GM20431 (cell line): ENCODE measurements around the gene TBC1D16.
"Not testable (repeated sequence)": the region's sequence is repeated elsewhere in the genome, so short reads cannot be mapped to it uniquely, and the experiment has no call there.

Experiments
- in situ Hi-C: fragments of 300-500 bp; cut with MseI, MboI; formaldehyde crosslinking; loops from one replicate; pipeline ENCODE4 v1.15.0; 2020; ENCODE audit warnings: low sequenced_read_pairs; ENCODE audit not compliant: unreplicated experiment

Gene TBC1D16

DNA sequence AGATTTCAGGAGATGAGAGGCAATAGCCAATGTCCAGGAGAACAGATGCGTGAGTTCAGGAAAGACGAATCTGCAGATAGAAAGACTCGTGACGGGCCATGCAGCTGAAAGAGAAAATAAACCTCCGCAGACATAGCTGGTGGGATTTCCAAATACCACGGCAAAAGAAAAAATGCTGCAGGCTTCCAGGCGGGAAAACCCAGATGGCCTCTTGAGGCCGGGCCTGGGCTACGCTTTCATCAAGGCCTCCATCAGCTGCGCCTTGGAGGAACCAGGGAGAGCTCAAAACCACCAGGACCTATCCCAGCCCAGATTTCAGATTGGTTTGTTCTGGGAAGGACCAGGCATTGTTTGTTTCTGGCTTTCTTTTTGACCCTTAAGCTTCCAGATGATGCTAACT, 17.4 kb upstream of the TBC1D16 start:
- in situ Hi-C loops, result no loop called here

DNA sequence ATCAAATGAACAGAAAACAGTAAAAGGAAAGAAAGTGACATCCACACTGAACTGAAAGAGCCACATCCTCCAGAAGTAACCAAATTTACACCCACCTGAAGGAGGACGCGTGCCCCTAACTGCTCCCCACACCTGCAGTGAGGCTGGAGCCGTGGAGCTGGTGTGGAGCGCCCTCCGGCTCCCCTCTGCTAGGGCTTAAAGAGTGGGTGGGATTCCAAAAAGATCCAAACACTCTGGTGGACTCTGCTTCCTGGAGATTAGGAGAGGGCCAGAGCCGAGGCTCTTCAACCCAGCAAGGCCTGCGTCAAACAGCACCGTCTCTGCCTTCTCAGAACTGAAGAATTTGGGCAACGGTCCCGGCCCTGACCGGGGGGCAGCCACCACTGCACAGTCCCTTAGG, 16.0 kb upstream of the TBC1D16 start:
- in situ Hi-C loops, result no loop called here

DNA sequence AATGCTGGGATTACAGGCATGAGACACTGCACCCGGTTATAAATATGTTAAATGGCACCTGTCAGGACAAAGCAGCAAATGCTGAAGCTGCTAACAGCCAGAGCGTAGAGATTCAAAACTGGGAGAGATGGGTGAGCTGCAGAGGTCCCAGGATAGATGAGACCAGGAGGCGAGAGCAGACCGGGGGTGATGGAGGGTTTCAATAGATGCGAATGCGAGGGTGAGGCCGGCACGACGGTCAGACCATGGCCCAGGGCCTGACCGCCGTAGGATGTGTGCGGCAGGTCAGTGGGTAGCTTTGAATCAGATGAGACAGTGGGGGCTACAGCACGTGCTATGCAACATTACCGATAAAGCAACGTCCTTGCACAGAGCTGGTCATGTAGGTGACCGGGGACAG, 15.0 kb upstream of the TBC1D16 start:
- in situ Hi-C loops, result no loop called here

DNA sequence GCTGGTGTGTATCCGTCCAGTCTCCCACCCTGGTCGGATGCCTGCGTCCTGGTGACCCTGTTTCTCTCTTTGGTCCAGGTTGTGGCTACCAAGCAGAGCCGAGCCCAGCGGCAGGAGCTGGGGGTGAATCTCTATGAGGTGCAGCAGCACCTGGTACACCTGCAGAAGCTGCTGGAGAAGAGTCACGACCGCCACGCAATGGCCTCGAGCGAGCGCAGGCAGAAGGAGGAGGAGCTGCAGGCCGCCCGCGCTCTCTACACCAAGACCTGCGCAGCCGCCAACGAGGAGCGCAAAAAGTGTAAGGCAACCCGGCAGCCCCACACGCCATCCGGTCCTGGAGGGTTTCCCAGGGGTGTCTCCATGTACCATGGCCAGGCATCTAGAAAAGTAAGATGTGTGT, 14.3 kb upstream of the TBC1D16 start:
- in situ Hi-C loops, result no loop called here

DNA sequence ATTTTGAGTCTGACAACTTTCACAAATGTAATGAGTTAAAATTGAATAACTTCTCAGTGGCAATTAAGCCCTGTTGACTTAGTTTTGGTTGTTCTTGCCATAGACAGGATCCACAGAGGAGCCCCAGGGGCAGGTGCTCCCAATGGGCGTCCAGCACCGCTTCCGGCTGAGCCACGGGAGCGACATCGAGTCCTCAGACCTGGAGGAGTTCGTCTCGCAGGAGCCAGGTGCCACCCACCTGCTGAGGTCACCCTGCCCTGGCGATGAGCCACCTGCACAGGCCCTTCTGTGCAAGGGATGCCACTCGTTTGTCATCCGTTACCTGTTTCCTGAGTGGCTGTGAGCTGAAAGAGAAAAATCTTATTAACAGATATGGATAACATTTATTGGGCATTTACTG, 11.5 kb upstream of the TBC1D16 start:
- in situ Hi-C loops, result no loop called here

DNA sequence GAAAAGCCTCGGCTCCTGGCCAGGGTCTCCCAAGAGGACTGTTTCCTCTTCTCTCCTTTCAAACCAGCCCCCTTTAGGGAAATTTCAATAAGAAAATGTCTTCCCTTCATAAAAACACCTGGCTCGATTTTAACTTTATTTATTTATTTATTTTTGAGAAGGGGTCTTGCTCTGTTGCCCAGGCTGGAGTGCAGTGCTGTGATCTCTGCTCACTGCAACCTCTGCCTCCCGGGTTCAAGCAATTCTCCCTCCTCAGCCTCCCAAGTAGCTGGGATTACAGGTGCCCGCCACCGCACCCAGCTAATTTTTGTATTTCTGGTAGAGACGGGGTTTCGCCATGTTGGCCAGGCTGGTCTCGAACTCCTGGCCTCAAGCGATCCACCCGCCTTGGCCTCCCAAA, 11.0 kb upstream of the TBC1D16 start:
- in situ Hi-C loops, result not testable (repeated sequence)

DNA sequence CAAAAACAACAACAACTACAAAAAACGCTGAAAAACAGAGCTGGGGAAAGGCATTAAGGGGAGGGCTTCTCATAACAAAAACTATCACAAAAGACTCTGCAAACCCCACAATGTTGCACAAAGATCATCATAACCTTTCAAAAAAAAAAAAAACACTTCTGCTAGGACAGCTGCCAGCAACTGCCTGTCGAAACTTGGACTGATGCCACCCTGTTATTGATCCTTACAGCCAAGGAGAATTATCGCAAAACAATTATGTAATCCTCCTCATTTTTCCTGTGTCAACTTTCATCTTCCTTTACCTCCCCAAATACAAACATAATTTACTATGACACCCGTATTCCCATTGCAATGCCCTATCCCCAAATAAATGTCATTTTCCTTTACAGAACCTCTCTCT, 10.0 kb upstream of the TBC1D16 start:
- in situ Hi-C loops, result no loop called here

DNA sequence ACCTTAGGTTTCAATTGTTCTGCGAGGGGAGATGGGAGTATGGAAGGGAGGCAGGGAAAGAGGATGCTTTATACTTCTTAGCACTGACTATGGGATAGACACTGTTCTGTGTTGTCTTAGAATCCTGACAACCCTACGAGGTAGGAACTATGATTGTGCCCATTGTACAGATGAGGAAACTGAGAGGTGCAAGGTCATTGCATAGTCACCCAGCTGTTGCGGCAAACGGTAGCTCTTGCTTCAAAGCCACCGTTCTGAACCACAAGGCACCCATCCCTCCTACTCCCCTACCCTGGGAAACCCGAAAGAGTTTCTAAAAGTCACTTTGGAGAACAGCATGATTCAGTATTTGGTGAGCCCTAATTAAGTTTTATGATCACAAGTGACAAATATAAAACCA, 8.3 kb upstream of the TBC1D16 start:
- in situ Hi-C loops, result no loop called here

DNA sequence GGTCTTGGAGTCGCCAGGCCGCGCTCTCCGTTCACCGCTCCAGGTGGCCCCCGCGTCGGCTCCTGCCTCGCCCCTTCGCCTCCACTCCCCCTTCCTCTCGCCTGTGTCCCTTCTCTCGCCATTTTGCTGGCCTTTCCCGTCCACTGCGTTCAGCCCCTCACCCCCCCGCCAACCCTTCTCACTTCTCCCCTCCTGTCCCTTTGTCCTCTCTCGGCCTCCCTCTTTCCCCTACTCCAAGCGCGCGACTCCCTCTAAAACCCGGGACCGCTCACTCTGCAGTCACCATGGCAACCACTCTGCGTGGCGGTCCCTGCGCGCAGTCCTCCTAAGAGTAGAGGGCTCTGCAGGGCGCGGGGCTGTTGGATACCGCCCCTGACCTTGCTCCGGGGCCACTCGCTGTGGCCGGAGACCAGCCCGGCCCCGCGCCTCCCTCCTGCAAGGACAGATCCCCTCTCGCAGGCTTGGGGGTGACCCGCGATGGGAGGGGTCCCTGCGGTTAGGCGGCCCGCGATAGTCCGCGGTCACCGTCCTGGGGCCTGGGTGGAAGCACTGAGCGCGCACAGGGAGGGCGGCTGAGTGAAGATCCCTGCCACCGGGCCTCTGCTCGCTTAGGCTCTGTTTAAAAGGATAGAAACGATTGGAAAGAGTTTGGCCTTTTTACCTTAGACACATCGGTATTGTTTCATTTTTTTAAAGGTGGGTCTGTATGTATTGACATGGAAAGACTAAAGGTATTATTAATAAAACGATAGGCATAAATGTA, 1.2 kb upstream of the TBC1D16 start:
- in situ Hi-C loops, result no loop called here

DNA sequence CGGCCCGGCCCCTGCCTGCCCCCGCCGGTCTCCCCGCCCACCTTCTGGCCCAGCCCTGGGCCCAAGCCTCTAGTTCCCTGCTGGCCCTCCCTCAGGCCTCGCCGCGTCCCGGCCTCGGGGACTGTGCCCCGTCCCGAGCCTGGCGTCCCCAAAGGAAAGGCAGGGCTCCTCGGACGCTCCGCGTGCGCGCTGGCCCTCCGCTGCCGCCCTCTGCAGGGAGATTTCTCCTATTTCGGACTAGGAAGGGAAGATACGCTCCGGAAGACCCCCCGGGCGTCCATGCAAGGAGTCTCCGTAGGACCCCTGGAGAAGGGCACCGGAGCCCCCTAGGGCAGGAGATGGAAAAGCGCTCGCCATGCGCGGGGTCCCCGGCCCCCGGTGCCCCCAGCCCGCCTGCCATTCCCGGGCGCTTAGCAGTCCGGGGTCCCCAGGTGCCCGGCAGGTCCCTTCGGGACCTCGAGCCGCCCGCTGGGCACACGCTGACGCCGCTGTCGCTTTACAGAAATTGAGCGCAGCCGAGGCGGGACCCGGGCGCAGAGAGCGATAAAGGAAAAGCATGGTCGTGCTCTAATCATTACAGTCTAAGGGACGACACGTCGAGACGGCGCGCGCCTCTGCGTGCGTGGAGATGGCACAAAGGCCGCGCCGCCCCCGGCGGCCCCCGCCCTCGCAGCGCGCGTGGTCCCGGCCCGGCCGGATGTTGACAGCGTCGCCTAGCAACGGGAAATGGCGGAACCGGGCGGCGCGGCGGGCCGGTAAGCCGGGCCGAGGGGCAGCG, 454 bp upstream of the TBC1D16 start, which contains the start of gene CCDC40:
TSS of gene CCDC40 (plus strand) at position 706 of the 778 bp plus-strand sequence. CDS start at position 727, 21 bp downstream.
- in situ Hi-C loops, result no loop called here

DNA sequence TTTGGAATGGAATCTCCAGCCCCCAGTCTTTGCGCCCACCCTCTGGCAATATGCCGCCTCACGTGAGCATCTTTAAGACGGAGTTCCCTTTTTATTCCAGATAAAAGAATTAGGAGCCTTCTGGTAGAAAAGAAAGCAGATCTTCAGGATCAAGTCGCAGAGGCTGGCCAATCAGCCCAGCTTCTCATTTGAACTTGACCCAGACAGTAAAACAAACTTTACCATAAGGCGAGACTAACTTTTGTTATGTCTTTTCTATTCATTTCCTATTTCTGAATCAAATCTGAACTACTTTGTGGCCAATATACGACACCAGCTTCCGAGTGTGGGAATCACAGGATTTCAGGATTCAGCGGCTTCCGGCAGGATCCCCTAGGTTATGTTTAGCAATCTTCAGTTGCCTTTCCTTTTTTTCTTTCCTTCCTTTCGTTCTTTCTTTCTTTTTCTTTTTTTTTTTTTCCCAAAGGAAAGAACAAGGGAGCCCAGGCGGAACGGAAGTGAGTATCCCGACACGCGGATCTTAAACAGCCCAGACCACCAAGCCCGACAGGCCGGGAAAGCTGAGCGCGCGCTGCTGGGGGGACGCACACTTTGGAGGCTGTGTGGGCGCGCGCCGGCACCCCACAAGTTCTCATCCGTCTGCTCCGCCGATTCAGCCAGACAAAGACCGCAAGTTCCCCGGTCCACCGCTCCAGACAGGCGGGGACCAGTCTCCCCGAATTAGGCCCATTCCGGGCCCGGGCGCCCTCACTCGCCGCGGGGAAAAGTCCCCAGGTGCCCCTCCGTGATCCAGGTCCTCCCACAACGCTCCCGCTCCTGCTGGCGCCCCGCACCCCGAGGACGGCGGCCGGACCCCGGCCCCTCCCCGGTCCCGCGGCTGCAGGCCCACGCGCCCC, 633 bp downstream of the TBC1D16 start:
- in situ Hi-C loops, result no loop called here

DNA sequence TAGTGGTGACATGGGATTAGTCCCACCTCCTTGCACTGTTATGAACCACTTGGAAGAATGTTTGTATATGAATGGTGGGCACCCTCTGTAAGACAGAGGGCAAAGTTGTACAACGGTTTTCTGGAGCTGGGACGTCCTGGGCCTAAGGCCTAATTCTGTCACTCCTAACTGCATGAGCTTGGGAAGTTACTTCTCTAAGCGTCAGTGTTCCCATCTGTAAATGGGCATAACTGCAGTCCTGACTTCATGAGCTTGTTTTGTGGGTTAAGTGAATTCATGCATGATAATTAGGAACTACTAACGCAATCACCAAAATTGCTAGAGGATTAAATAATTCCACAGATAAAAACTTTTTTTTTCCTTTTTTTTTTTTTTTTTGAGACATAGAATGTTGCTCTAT, 1.8 kb downstream of the TBC1D16 start:
- in situ Hi-C loops, result no loop called here

DNA sequence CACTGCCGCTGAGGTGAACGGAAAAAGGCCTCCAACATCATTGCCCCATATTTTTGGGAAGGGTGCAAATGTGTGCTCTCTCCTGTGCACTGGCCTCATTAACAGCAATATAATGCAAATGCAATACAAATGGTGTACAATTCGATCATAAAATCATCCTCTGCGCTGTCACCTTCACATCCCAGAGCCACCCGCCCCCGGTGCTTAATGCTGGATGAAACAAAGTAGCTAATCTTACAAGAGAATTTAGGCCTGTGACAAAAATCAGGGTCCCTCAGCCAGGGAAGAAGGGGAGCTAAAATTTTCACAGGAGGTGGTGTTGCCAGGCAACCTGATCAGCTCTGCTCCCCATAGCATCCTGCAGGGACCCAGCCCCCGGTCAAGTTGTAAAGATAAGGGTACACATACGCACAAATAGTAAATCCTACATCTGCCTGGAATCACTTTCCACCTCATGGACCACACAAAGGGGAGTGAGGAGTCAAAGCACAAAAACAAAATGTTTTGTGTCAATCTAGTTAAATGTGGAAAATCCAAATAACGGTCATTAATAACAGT, 3.0 kb downstream of the TBC1D16 start:
- in situ Hi-C loops, result no loop called here

DNA sequence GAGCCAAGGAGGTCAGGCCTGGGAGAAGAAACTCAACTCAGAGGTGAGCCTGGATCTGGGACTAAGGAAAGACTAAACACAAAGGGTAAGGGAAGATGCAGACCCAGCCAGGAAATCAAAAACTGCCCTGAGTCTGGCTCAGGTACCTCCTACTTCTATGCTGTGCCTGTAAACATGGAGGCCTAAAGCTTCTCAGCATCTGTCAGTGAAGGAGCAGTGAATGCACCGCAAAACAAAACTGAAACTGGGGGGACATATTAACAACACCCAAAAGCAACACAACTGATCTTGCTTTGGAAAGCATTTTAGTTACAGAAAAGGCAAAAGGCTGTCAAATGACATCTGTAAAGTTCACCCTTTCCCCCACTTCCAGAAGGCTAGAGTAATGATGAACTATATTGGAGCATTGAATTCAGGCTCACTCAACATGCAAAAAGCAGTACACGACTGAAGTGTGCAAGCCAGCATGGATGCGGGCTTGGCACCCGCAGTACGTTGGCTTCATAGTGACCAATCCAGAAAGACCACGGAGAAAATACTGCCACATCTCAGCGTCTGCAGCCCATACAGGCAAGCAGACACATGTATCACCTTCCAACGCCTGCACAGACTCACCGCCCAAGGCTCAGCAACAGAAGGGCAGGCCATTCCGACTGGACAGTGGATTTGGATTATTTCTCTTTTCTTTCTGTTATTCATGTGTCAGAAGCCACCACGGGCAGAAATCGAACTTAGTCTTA, 3.8 kb downstream of the TBC1D16 start:
- in situ Hi-C loops, result no loop called here

DNA sequence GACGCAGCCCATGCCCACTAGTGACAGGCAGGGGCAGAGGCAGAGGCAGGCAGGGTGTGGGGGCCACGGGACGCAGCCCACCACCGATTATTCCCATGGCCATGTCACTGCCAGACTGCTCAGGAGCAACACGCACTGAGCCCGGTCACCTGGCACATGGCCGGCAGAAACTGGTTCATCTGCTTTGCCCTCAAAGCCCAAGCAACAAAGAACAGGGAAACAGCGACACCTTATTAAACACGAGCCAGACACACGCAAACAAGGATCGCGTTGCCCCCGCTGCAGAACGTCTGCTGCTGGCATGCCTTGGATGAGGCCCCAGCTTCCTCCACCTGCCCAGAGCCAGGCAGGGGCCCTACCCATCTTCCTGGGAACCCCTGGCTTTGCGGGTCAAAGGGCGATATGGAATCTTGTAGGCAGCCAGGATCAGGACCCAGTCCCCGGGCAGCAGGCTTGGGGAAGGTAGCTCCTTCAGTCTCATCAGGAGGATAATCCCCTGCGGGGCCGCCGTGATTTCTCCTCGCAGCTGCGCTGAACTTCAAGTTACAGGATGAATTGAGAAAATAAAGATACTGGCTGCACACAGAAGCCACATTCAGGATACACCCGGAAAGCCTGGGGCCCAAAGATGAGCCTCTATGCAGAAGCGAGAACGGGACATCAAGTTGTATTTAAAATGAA, 4.8 kb downstream of the TBC1D16 start:
- in situ Hi-C loops, result no loop called here

DNA sequence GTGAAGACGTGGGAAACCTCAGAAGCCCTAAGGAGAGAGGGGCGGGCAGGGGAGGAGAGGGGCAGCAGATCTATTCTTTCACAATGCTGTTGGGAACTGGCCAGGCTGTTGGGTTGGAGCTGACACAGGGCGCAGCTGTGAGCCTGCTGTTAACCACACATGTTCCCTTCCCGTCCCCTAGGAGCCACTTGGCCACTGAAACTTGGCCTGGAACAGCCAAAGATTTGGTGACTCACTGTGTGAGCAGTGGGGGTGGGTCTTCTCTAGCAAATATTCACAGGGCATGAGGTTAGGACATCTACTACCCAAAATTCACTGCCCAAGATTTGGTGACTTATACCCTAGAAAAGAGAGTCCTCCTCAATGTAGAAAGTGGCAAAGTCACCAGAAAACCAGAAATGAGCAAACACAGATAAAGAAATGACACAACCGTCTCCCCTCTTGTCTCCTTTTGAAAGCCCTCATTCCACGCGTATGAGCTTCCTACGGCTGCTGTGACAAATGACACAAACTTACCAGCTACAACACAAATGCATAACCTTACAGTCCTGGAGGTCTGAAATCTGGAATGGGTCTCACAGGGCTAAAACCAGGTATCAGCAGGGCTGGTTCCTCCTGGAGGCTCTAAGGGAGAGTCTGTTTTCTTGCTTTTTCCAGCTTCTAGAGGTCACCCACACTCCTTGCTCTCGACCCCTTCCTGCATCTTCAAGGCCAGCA, 6.3 kb downstream of the TBC1D16 start:
- in situ Hi-C loops, result no loop called here

DNA sequence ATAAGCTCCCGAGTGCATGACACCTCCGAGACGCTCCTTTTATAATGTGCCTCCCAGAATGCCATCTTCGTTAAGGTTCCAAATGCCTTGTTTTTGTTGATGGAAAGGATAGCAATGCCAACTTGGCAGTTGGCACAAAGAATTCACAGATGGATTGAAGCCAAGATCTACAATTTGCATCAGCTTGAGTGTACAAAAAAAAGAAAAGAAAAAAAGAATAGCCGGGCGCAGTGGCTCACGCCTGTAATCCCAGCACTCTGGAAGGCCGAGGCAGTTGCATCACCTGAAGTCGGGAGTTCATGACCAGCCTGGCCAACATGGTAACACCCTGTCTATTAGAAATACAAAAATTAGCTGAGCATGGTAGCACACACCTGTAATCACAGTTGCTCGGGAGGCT, 7.6 kb downstream of the TBC1D16 start:
- in situ Hi-C loops, result no loop called here

DNA sequence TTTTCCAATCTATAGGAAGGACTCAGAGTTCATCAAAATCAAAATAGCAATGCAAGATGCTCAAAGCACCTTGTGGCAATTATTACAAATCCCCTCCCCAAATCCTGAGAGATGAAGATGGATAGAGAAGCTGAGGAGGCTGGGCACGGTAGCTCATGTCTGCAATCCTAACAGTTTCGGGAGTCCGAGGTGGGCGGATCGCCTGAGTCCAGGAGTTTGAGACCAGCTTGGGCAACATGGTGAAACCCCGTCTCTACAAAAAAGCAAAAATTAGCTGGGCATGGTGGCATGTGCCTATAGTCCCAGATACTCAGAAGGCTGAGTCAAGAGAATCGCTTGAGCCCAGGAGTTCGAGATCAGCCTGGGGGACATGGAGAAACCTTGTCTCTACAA, 8.6 kb downstream of the TBC1D16 start:
- in situ Hi-C loops, result no loop called here
